CD4-positive, CD25-positive, alpha-beta regulatory T cell (primary cell): ENCODE data around the gene MARCKS. TPM values are rescaled to one million over a fixed set of nuclear protein-coding genes. Genes with fewer than 3 reads are reported as not detected.
A peak's percentile ranks its signal among the peaks of the same experiment; 100 is the strongest.

ENCODE experiments used
- ATAC-seq, 2 donors: fragments of 150-1000 bp; cut with Tn5 transposase; one replicate each; pipeline ENCODE4 v1.10.0; 2021; ENCODE audit warnings: low read depth in 2 of 2, moderate number of reproducible peaks in 2 of 2, moderate library complexity in 1 of 2
- DNase-seq, 3 donors: peaks; one replicate each; pipeline versions ENCODE4 v3.0.0 to v3.0.0-alpha.2; 2012 to 2022; ENCODE audit warnings: mixed read lengths in 1 of 3
- H3K27ac ChIP-seq: one replicate; pipeline ENCODE4 v1.7.0; 2013; ENCODE audit warnings: mild to moderate bottlenecking, low read length; ENCODE audit not compliant: insufficient read depth, poor library complexity, severe bottlenecking
- H3K27me3 ChIP-seq: one replicate; pipeline ENCODE4 v1.7.0; 2013; ENCODE audit warnings: low read length; ENCODE audit not compliant: control insufficient read depth, insufficient read depth
- H3K36me3 ChIP-seq: one replicate; pipeline ENCODE4 v1.7.0; 2013; ENCODE audit warnings: mild to moderate bottlenecking, low read length, moderate library complexity; ENCODE audit not compliant: control insufficient read depth, insufficient read depth
- H3K4me1 ChIP-seq: 2 replicates; pipeline ENCODE4 v1.7.0; 2013; ENCODE audit warnings: mild to moderate bottlenecking, low read length; ENCODE audit not compliant: insufficient read depth, control insufficient read depth, poor library complexity, severe bottlenecking
- H3K4me3 ChIP-seq: one replicate; pipeline ENCODE4 v1.7.0; 2013; ENCODE audit warnings: low read depth, mild to moderate bottlenecking, low read length, moderate library complexity
- H3K9me3 ChIP-seq, 2 experiments: 1 replicate in 1 of 2; 2 replicates in 1 of 2; pipeline ENCODE4 v1.7.0; 2013; ENCODE audit warnings: low read length in 2 of 2, mild to moderate bottlenecking in 1 of 2, moderate library complexity in 1 of 2; ENCODE audit not compliant: control insufficient read depth in 2 of 2
- H3K27ac Mint-ChIP-seq, 3 donors: one replicate each; pipeline ENCODE4 v1.8.0; 2020 to 2022; ENCODE audit warnings: mild to moderate bottlenecking in 3 of 3, mixed read lengths in 3 of 3, moderate library complexity in 2 of 3
- H3K27me3 Mint-ChIP-seq: one replicate; pipeline ENCODE4 v1.8.0; 2022; ENCODE audit warnings: mild to moderate bottlenecking, mixed read lengths
- H3K36me3 Mint-ChIP-seq: one replicate; pipeline ENCODE4 v1.8.0; 2020; ENCODE audit warnings: mixed read lengths
- H3K4me1 Mint-ChIP-seq, 4 donors: one replicate each; pipeline ENCODE4 v1.8.0; 2020 to 2022; ENCODE audit warnings: mixed read lengths in 4 of 4, mild to moderate bottlenecking in 1 of 4
- H3K4me3 Mint-ChIP-seq, 4 donors: one replicate each; pipeline ENCODE4 v1.8.0; 2020 to 2022; ENCODE audit warnings: mild to moderate bottlenecking in 4 of 4, mixed read lengths in 4 of 4, moderate library complexity in 3 of 4
- H3K9me3 Mint-ChIP-seq, 7 donors: one replicate each; pipeline ENCODE4 v1.8.0; 2020 to 2022; ENCODE audit warnings: mixed read lengths in 7 of 7, mild to moderate bottlenecking in 3 of 7, moderate library complexity in 2 of 7
- polyA plus RNA-seq, 4 donors: library from polyadenylated mRNA; unstranded; fragments of 300-500 nt; fragmentation: Illumina TruSeq; gene quantifications; one replicate each; pipeline ENCODE4 v1.2.3, GENCODE V29; 2021
- total RNA-seq: library from RNA; stranded (reverse); gene quantifications from one replicate; pipeline ENCODE4 v1.2.3, GENCODE V29; 2022

MARCKS gene
- total and polyA plus RNA-seq, 5 donors from 2014 or later, result 0.03 to 0.07 TPM; not detected in 3

DNA sequence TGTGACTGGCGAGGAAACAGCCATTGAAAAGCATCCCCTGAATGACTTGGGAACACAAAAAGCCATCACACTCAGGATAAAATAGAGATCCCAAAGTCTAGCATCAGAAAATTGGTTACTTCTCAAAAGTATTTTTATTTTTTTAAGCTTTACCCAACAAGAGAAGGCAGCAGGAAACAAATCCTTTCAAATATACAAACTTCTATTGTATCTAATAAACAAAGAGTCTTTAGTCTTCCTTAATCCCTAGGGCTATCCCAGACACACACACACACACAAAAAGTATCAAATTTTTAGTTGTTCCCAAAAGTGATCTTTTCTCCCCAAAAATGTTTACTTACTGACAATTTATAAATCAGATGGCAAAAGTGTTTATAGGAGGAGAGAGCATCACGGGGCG lies 33.2 kb upstream of the MARCKS start:
- Mint-ChIP-seq H3K4me1 (no peaks in the 10 kb centered on the region), H3K36me3 (no peaks in the 10 kb centered on the region), H3K27me3 (no peaks in the 10 kb centered on the region), H3K9me3 (peaks cover 0 to 2% (median 0%) of the 10 kb centered on the region in 7 donors), H3K27ac (no peak overlapping the region), H3K4me3 (no peak overlapping the region)
- Histone ChIP-seq H3K9me3 (no peaks in the 10 kb centered on the region), H3K27ac (no peak overlapping the region), H3K36me3 (no peaks in the 10 kb centered on the region), H3K4me3 (no peak overlapping the region), H3K27me3 (no peaks in the 10 kb centered on the region), H3K4me1 (no peaks in the 10 kb centered on the region)
- no peak for DNase-seq
- no peak for ATAC-seq

DNA sequence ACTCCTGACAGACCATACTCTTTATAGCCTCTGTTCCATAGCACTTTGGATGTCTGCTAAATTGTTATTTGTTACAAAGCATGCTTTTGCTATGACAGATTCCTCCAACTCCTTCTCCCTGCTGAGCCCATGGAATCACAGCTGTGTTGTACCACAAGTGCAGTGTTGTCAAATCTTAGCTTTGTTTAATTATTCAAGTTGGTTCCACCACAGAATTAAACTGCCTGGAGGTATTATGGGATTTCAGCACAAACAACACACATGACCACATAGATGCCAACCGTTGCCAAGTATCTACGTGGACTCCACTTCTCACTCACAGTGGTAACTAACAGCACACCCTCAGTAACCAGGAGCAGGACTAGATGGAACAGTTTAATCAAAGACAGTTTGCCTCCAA lies 32.7 kb upstream of the MARCKS start:
- Histone ChIP-seq H3K27me3 (no peaks in the 10 kb centered on the region), H3K4me1 (no peaks in the 10 kb centered on the region), H3K9me3 (no peaks in the 10 kb centered on the region), H3K36me3 (no peaks in the 10 kb centered on the region), H3K27ac (no peak overlapping the region), H3K4me3 (no peak overlapping the region)
- no peak for DNase-seq
- H3K9me3 Mint-ChIP-seq, result peaks cover 0 to 2% (median 0%) of the 10 kb centered on the region in 7 donors
- no peaks in the 10 kb centered on the region for H3K27me3 Mint-ChIP-seq
- H3K36me3 Mint-ChIP-seq, result no peaks in the 10 kb centered on the region
- no peaks in the 10 kb centered on the region for H3K4me1 Mint-ChIP-seq
- no peak overlapping the region for H3K27ac Mint-ChIP-seq
- H3K4me3 Mint-ChIP-seq, result no peak overlapping the region
- ATAC-seq, result no peak

DNA sequence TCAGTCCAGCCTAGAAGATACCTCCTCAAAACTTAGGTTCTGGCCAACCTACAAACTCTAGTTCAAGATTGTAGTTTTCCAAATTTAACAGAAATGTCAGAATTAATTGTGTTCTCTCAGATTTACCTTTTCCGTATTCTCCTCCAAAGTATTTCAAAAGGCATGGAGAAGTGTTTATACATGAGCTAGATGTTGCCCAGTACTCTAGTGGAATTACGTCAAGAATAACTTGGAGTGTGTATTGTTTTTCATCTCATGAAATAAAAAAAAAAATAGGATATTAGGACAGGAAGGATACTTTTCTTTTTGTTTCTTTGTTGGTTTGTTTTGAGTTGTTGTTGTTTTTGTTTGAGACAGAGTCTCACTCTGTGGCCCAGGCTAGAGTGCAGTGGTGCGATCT lies 32.3 kb upstream of the MARCKS start:
- Histone ChIP-seq H3K27ac (no peak overlapping the region), H3K36me3 (no peaks in the 10 kb centered on the region), H3K4me1 (no peaks in the 10 kb centered on the region), H3K9me3 (no peaks in the 10 kb centered on the region), H3K27me3 (no peaks in the 10 kb centered on the region), H3K4me3 (no peak overlapping the region)
- Mint-ChIP-seq H3K4me1 (no peaks in the 10 kb centered on the region), H3K9me3 (peaks cover 0 to 5% (median 0%) of the 10 kb centered on the region in 7 donors), H3K27me3 (no peaks in the 10 kb centered on the region), H3K4me3 (no peak overlapping the region), H3K27ac (no peak overlapping the region), H3K36me3 (no peaks in the 10 kb centered on the region)
- ATAC-seq, result no peak
- DNase-seq, result no peak

DNA sequence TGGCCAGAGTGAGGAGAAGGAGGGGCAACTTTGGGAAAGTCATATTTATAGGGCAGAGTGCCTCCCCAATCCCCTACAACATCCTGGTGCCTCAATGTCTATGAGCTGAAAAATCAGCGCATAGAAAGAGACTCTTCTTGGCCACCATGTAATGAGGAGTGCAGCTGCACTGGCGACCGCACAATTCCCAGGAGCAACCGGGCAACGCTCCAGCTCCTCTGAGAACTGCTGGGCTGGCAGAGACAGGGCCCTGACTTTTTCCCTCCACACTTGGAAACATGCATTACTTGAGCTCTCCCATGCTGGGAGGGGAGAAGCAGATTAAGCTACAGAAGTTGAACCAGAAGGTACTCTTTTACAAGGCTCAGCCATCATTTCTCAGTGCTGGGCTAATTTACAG lies 31.4 kb upstream of the MARCKS start:
- Histone ChIP-seq H3K9me3 (no peaks in the 10 kb centered on the region), H3K27ac (no peak overlapping the region), H3K27me3 (no peaks in the 10 kb centered on the region), H3K36me3 (no peaks in the 10 kb centered on the region), H3K4me1 (no peaks in the 10 kb centered on the region), H3K4me3 (no peak overlapping the region)
- H3K4me1 Mint-ChIP-seq, result no peaks in the 10 kb centered on the region
- ATAC-seq (no peak), DNase-seq (no peak)
- H3K27me3 Mint-ChIP-seq, result no peaks in the 10 kb centered on the region
- H3K36me3 Mint-ChIP-seq, result no peaks in the 10 kb centered on the region
- H3K27ac Mint-ChIP-seq, result no peak overlapping the region
- H3K4me3 Mint-ChIP-seq, result no peak overlapping the region
- H3K9me3 Mint-ChIP-seq, result peaks cover 0 to 5% (median 0%) of the 10 kb centered on the region in 7 donors

DNA sequence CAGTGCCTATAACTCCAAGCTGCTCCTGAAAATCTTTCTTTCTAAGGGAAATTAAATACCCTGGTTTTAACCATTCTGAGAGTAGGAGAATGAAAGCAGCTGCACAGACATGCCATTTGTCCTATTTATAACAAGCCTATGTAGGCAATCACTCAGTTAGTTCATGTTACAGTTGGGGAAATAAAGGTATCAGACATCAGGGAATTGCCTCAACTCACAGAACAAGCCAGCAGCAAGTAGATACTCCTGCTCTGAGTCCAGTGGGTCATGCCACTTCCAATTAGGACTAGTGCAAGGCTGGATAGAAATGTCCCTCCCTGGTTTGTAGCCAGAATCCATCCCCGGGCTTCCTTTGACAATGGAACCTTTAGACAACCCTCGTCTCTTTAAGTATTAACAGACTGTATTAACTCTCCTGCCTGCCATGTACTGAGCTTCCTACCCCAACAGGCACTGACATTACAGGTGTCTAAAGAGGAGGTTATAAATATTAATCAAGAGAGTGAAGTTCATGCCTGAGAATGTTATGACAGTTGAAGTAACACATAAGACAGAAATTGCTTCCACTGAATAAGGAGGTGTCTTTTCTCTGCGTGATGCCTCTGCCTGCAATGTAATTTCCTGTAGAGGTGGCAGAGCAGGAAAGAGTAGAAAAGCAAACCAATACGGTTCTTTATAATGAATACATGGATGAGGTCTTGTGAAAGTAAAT lies 28.0 kb upstream of the MARCKS start:
- Histone ChIP-seq H3K4me3 (no peak overlapping the region), H3K36me3 (no peaks in the 10 kb centered on the region), H3K4me1 (no peaks in the 10 kb centered on the region), H3K9me3 (no peaks in the 10 kb centered on the region), H3K27ac (no peak overlapping the region), H3K27me3 (no peaks in the 10 kb centered on the region)
- Mint-ChIP-seq H3K4me3 (no peak overlapping the region), H3K9me3 (peaks cover 0 to 3% (median 0%) of the 10 kb centered on the region in 7 donors), H3K36me3 (no peaks in the 10 kb centered on the region), H3K27me3 (peaks cover 4% of the 10 kb centered on the region), H3K27ac (peak overlapping the region in 1 of 3 donors; percentile 6), H3K4me1 (no peaks in the 10 kb centered on the region)
- DNase-seq (no peak), ATAC-seq (no peak)

DNA sequence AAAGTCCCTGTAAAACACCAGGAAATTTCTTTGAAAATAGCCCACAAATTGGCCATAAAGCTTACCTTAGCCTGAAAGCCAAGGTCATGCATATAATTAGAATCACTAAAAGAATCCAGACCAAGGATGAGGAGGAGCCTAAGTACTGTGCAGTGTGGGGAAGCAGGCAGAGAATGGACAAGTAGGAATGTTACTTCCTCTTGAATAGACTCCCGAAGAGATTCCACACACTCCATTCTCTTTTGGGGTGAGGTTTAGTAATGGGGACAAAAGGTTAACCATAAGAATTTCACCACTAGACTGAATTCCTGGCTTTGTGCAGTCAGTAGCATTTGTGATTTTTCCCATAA lies 27.5 kb upstream of the MARCKS start:
- peaks cover 0 to 3% (median 0%) of the 10 kb centered on the region in 7 donors for H3K9me3 Mint-ChIP-seq
- H3K27me3 Mint-ChIP-seq, result peaks cover 4% of the 10 kb centered on the region
- Histone ChIP-seq H3K4me3 (no peak overlapping the region), H3K27me3 (no peaks in the 10 kb centered on the region), H3K9me3 (no peaks in the 10 kb centered on the region), H3K4me1 (no peaks in the 10 kb centered on the region), H3K27ac (no peak overlapping the region), H3K36me3 (no peaks in the 10 kb centered on the region)
- DNase-seq (no peak), ATAC-seq (no peak)
- H3K4me1 Mint-ChIP-seq, result no peaks in the 10 kb centered on the region
- H3K4me3 Mint-ChIP-seq, result no peak overlapping the region
- H3K27ac Mint-ChIP-seq, result no peak overlapping the region
- H3K36me3 Mint-ChIP-seq, result no peaks in the 10 kb centered on the region

DNA sequence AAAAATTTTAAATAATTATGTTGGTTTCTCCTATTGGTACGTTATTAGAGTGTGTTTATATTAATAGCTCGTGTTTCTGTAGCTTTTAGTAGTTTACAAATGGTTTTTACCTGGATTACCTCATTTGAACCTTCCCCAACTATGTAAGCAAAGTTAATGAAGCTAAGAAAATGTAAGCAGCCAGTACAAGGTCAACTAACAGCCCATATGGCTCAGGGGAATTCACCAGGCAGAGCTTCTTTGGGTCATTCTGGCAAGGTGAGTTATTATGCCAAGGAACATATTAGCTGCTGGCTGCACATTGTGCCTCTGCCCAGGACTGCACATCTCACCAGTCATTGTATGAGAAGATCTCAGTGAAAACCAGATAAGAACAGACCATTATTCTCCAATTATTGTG lies 27.0 kb upstream of the MARCKS start:
- ATAC-seq (no peak), DNase-seq (no peak)
- no peak overlapping the region for H3K4me3 ChIP-seq
- H3K4me1 ChIP-seq, result no peaks in the 10 kb centered on the region
- Mint-ChIP-seq H3K4me3 (no peak overlapping the region), H3K4me1 (no peaks in the 10 kb centered on the region), H3K27me3 (peaks cover 4% of the 10 kb centered on the region), H3K27ac (no peak overlapping the region), H3K9me3 (peaks cover 0 to 3% (median 0%) of the 10 kb centered on the region in 7 donors), H3K36me3 (no peaks in the 10 kb centered on the region)
- H3K27ac ChIP-seq, result no peak overlapping the region
- no peaks in the 10 kb centered on the region for H3K27me3 ChIP-seq
- no peaks in the 10 kb centered on the region for H3K9me3 ChIP-seq
- H3K36me3 ChIP-seq, result no peaks in the 10 kb centered on the region

DNA sequence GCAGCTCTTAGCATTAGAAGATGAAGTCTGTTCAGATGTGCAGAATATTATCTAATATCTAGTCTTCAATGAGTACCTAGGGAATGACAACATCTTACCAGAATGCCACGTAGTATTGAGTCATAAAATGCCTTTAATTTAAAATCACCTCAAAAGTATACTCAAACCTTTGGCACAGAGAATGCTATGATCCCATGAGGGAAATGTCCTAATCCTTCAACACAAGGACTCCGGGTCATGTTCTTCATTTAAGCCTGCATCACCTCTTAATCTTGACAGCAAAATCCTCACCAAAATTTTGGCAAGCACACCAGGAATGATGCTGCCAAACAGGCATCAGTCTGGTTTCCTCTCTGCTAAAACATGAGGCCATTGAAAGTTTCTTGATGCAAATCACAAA lies 23.6 kb upstream of the MARCKS start:
- no peak for ATAC-seq
- peaks cover 9% of the 10 kb centered on the region for H3K27me3 Mint-ChIP-seq

More for the DNA sequence above, 23.6 kb upstream of the MARCKS start:
- no peak for DNase-seq
- Histone ChIP-seq H3K36me3 (no peaks in the 10 kb centered on the region), H3K9me3 (no peaks in the 10 kb centered on the region), H3K27ac (no peak overlapping the region), H3K27me3 (no peaks in the 10 kb centered on the region), H3K4me3 (no peak overlapping the region), H3K4me1 (no peaks in the 10 kb centered on the region)
- H3K4me3 Mint-ChIP-seq, result no peak overlapping the region
- peaks cover 0 to 3% (median 0%) of the 10 kb centered on the region in 7 donors for H3K9me3 Mint-ChIP-seq
- no peak overlapping the region for H3K27ac Mint-ChIP-seq
- H3K4me1 Mint-ChIP-seq, result no peaks in the 10 kb centered on the region
- H3K36me3 Mint-ChIP-seq, result no peaks in the 10 kb centered on the region
